NCI-H510A (cell line): ENCODE results near the gene PTF1A.

Experiments used
- DNase-seq: peaks from one replicate; lab custom pipeline; 2025; lab: John Stamatoyannopoulos, UW

PTF1A gene

GRCh38 chr10:23186697-23187096 lies 5.4 kb upstream of the PTF1A start:
- DNase-seq, result no peak

- no peak for DNase-seq
These were observed 5.0 kb upstream of the PTF1A start for GRCh38 chr10:23187155-23187554.

GRCh38 chr10:23189024-23189423 lies 3.1 kb upstream of the PTF1A start:
- DNase-seq, result no peak

GRCh38 chr10:23190872-23191763 lies 994 bp upstream of the PTF1A start:
- no peak for DNase-seq

GRCh38 chr10:23192712-23193434 lies 761 bp downstream of the PTF1A start:
- DNase-seq, result no peak

- DNase-seq, result no peak
These were observed 1.4 kb downstream of the PTF1A start for GRCh38 chr10:23193435-23194074.

GRCh38 chr10:23194471-23194965 lies 2.4 kb downstream of the PTF1A start:
- no peak for DNase-seq

- DNase-seq, result no peak
These were observed 3.1 kb downstream of the PTF1A start for GRCh38 chr10:23194966-23195845.

GRCh38 chr10:23195846-23196600 lies 3.9 kb downstream of the PTF1A start:
- no peak for DNase-seq

- DNase-seq, result no peak
These were observed 4.8 kb downstream of the PTF1A start for GRCh38 chr10:23196915-23197314.

GRCh38 chr10:23197416-23197861 lies 5.3 kb downstream of the PTF1A start:
- DNase-seq, result no peak

GRCh38 chr10:23198610-23198939 lies 6.5 kb downstream of the PTF1A start:
- DNase-seq, result no peak

- no peak for DNase-seq
These were observed 7.0 kb downstream of the PTF1A start for GRCh38 chr10:23198940-23199767.

GRCh38 chr10:23199768-23200511 lies 7.8 kb downstream of the PTF1A start:
- no peak for DNase-seq

GRCh38 chr10:23200586-23200985 lies 8.5 kb downstream of the PTF1A start:
- DNase-seq, result no peak

- no peak for DNase-seq
These were observed 9.0 kb downstream of the PTF1A start for GRCh38 chr10:23200997-23201652.

GRCh38 chr10:23201837-23202236 lies 9.7 kb downstream of the PTF1A start:
- DNase-seq, result no peak

- DNase-seq, result no peak
These were observed 10.7 kb downstream of the PTF1A start for GRCh38 chr10:23202779-23203178.
